Stomach smooth muscle (tissue), 2 donors: Measurements from ENCODE around the gene SENP6.
"Not testable (repeated sequence)": the region's sequence is repeated elsewhere in the genome, so short reads cannot be mapped to it uniquely, and the experiment has no call there.

Source experiments
- H3K27ac ChIP-seq: one replicate; pipeline ENCODE4 v1.7.0; 2013; ENCODE audit warnings: mild to moderate bottlenecking, low read length, inconsistent platforms
- H3K27me3 ChIP-seq, 2 donors: one replicate each; pipeline ENCODE4 v1.7.0; 2013; ENCODE audit warnings: low read length in 2 of 2; ENCODE audit not compliant: insufficient read depth in 2 of 2, control insufficient read depth in 1 of 2
- H3K36me3 ChIP-seq, 2 donors: one replicate each; pipeline ENCODE4 v1.7.0; 2013; ENCODE audit warnings: low read length in 2 of 2; ENCODE audit not compliant: control insufficient read depth in 2 of 2, insufficient read depth in 2 of 2
- H3K4me1 ChIP-seq: one replicate; pipeline ENCODE4 v1.7.0; 2013; ENCODE audit warnings: low read length; ENCODE audit not compliant: control insufficient read depth, insufficient read depth
- H3K4me3 ChIP-seq, 2 donors: one replicate each; pipeline ENCODE4 v1.7.0; 2013; ENCODE audit warnings: low read length in 2 of 2
- H3K9ac ChIP-seq, 2 donors: one replicate each; pipeline ENCODE4 v1.7.0; 2013; ENCODE audit warnings: low read length in 2 of 2, mild to moderate bottlenecking in 1 of 2
- H3K9me3 ChIP-seq, 2 donors: one replicate each; pipeline ENCODE4 v1.7.0; 2013; ENCODE audit warnings: low read length in 2 of 2; ENCODE audit not compliant: control insufficient read depth in 2 of 2
- donor health status: healthy.
- donor health status: Pancreatic carcinoma.

Gene SENP6

GRCh38 chr6:75579951-75580350, 21.7 kb upstream of the SENP6 start:
- Histone ChIP-seq H3K9me3 (peaks cover 0 to 2% of the 10 kb centered on the region in 2 donors), H3K4me1 (no peaks in the 10 kb centered on the region), H3K4me3 (no peak overlapping the region), H3K9ac (no peak overlapping the region), H3K27ac (no peak overlapping the region), H3K36me3 (no peaks in the 10 kb centered on the region), H3K27me3 (no peaks in the 10 kb centered on the region)

DNA sequence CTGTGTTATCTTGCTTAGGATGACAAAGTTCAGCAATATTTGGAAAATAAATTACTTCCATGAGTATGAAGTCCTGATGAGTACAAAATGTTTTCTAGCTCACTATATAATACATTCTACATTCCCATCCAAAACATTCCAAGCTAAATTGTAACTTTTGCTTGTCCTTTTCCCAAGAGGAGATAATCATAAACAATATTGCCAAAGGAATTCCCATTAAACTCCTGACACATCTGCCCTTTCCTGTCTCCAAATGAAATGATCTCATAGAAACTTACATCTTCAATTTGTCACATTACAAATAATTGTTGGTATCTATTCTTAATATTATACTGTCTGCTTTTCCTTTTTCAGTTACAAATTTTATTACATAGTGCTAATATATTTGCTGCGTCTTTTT, 20.4 kb upstream of the SENP6 start:
- peaks cover 0 to 2% of the 10 kb centered on the region in 2 donors for H3K9me3 ChIP-seq
- no peaks in the 10 kb centered on the region for H3K27me3 ChIP-seq
- H3K9ac ChIP-seq = no peak overlapping the region
- no peak overlapping the region for H3K4me3 ChIP-seq
- H3K4me1 ChIP-seq = no peaks in the 10 kb centered on the region
- no peaks in the 10 kb centered on the region for H3K36me3 ChIP-seq
- H3K27ac ChIP-seq = no peak overlapping the region

- H3K4me3 ChIP-seq, H3K36me3 ChIP-seq, H3K27me3 ChIP-seq, H3K4me1 ChIP-seq, H3K9me3 ChIP-seq, H3K9ac ChIP-seq, H3K27ac ChIP-seq: not testable (repeated sequence)
These were observed 17.1 kb upstream of the SENP6 start for GRCh38 chr6:75584552-75584951.

DNA sequence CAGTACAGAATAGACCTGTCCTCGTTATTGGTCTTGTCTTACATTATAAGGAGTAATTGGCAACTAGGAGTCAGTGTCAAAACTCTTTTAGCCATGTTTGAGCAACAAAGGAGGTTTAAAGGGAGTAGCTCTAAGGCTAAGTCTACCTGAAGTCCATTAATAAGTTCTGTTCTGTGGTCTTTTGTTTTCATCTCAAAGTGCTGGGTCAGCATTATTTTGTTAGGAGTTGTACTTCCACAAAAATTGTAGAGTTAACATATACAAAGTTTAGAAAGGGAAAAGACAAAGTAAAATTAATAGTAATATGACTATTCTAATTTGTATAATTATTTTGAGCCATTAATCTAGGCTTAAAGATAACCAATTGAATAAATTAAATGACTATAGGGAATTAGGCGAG, 12.7 kb upstream of the SENP6 start:
- Histone ChIP-seq H3K4me3 (no peak overlapping the region), H3K4me1 (no peaks in the 10 kb centered on the region), H3K9ac (no peak overlapping the region), H3K27ac (no peak overlapping the region), H3K27me3 (no peaks in the 10 kb centered on the region), H3K36me3 (no peaks in the 10 kb centered on the region), H3K9me3 (peaks cover 0 to 2% of the 10 kb centered on the region in 2 donors)

GRCh38 chr6:75590370-75590769, 11.3 kb upstream of the SENP6 start:
- Histone ChIP-seq H3K27me3 (no peaks in the 10 kb centered on the region), H3K27ac (no peak overlapping the region), H3K9ac (no peak overlapping the region), H3K4me3 (no peak overlapping the region), H3K9me3 (no peaks in the 10 kb centered on the region), H3K36me3 (no peaks in the 10 kb centered on the region), H3K4me1 (no peaks in the 10 kb centered on the region)

DNA sequence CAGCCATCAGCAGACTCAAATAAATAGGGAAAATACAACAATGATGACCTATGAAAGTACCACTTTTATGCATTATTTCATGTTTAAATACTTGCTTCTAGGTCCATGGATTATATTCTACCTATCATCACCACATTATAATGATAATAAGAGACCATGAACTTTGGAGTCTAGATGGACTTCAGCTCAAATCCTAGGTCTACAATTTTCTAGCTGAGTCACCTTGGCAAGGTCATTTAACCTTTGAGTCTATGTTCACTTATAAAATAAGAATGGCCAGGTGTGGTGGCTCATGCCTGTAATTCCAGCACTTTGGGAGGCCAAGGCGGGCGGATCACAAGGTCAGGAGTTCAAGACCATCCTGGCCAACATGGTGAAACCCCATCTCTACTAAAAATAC, 5.3 kb upstream of the SENP6 start:
- not testable (repeated sequence) for H3K9me3 ChIP-seq, H3K9ac ChIP-seq

DNA sequence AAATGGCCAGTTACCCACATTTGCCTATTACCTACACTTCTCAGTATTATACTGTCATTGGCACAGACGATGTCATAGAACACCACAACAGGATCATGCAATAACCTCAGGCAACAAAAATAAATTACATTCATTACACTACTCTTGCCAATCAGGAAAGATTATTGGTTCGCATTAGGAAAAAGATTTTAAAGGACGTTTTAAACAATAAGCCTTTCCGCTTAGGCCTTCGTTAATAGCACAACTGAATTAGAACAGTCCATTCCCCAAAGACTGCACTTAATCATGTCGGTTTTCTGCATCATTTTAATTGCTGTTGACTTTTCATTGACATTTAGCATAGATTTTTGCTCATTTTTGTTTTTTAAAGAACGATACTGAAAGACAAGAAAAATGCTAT, 912 bp upstream of the SENP6 start:
- peak overlapping the region; percentile 82 to 97 for H3K9ac ChIP-seq
- no peaks in the 10 kb centered on the region for H3K4me1 ChIP-seq
- H3K4me3 ChIP-seq = peak overlapping the region; percentile 44 to 56
- no peaks in the 10 kb centered on the region for H3K27me3 ChIP-seq
- no peaks in the 10 kb centered on the region for H3K9me3 ChIP-seq
- peak overlapping the region; percentile 89 for H3K27ac ChIP-seq
- H3K36me3 ChIP-seq = no peaks in the 10 kb centered on the region

More for the DNA sequence above, 5.3 kb upstream of the SENP6 start:
- H3K36me3 ChIP-seq, H3K4me1 ChIP-seq, H3K27me3 ChIP-seq, H3K4me3 ChIP-seq, H3K27ac ChIP-seq: not testable (repeated sequence)

- H3K27me3 ChIP-seq = no peaks in the 10 kb centered on the region
- H3K9ac ChIP-seq = peak overlapping the region; percentile 91 to 97
- H3K27ac ChIP-seq = peak overlapping the region; percentile 89
- H3K9me3 ChIP-seq = no peaks in the 10 kb centered on the region
- peak overlapping the region; percentile 88 to 96 for H3K4me3 ChIP-seq
- peaks cover 3% of the 10 kb centered on the region for H3K4me1 ChIP-seq
- H3K36me3 ChIP-seq = no peaks in the 10 kb centered on the region
These were observed 796 bp downstream of the SENP6 start for GRCh38 chr6:75602246-75603105.

GRCh38 chr6:75603106-75603420, 1.4 kb downstream of the SENP6 start:
- H3K27me3 ChIP-seq = no peaks in the 10 kb centered on the region
- H3K36me3 ChIP-seq = no peaks in the 10 kb centered on the region
- H3K27ac ChIP-seq = peak overlapping the region; percentile 89
- peaks cover 3% of the 10 kb centered on the region for H3K4me1 ChIP-seq
- peak overlapping the region; percentile 88 to 96 for H3K4me3 ChIP-seq
- no peaks in the 10 kb centered on the region for H3K9me3 ChIP-seq
- peak overlapping the region; percentile 91 to 97 for H3K9ac ChIP-seq

- Histone ChIP-seq H3K36me3 (no peaks in the 10 kb centered on the region), H3K4me1 (peaks cover 3% of the 10 kb centered on the region), H3K4me3 (peak overlapping the region; percentile 88 to 96), H3K27me3 (no peaks in the 10 kb centered on the region), H3K9ac (no peak overlapping the region), H3K9me3 (no peaks in the 10 kb centered on the region), H3K27ac (no peak overlapping the region)
These were observed 2.6 kb downstream of the SENP6 start for GRCh38 chr6:75604294-75604693.

DNA sequence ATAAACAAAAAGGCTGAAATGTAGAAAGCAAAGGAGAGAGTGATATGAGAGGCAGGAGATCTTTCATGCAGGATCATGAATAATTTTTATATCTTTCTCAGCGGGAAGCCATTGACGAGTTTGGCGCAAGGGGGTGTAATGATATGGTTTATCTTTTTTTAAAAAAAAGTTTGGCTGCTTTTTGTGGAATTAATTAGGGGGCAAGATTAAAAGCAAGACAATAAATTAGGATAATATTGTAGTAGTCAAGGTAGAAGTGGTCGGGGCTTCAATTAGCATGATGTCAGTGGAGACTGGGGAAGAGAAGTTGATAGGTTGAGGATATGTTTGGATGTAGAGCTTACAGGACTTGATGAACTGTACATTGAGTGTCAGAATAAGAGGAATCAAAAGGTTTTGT, 4.0 kb downstream of the SENP6 start:
- Histone ChIP-seq H3K4me1 (peaks cover 3% of the 10 kb centered on the region), H3K27ac (no peak overlapping the region), H3K27me3 (no peaks in the 10 kb centered on the region), H3K9ac (no peak overlapping the region), H3K4me3 (no peak overlapping the region), H3K9me3 (no peaks in the 10 kb centered on the region), H3K36me3 (no peaks in the 10 kb centered on the region)
